SK-N-SH (cell line): ENCODE results near the gene APC. TPM values are rescaled to one million over a fixed set of nuclear protein-coding genes. Genes with fewer than 3 reads are reported as not detected.
A peak's percentile ranks its signal among the peaks of the same experiment; 100 is the strongest.

ENCODE experiments used
- CTCF ChIA-PET: fragments of 300-600, 350-600 bp; formaldehyde crosslinking; extraction: SDS; loops from one replicate; lab custom pipeline; 2021; lab: Yijun Ruan, JAX
- POLR2A ChIA-PET: fragments of 350-600 bp; sonication (Branson Sonifier 250); formaldehyde crosslinking; extraction: SDS; loops from one replicate; lab custom pipeline; 2020; ENCODE audit warnings: antibody characterized with exemption, inconsistent platforms; lab: Yijun Ruan, JAX
- DNase-seq: peaks from one replicate; pipeline ENCODE4 v3.0.0; 2012
- H2AFZ ChIP-seq: fragments of 200-600 bp; sonication (generic); 2 replicates; pipeline ENCODE4 v1.8.1; 2016; ENCODE audit warnings: antibody characterized with exemption, mild to moderate bottlenecking, low read depth
- H3F3A ChIP-seq: fragments of 200-600 bp; sonication (generic); replicated peaks from 2 replicates; pipeline ENCODE3; 2016; ENCODE audit warnings: antibody characterized with exemption, mild to moderate bottlenecking; ENCODE audit not compliant: insufficient read depth
- H3K27ac ChIP-seq, 2 experiments: fragments of 200-500 bp in 1 of 2; fragments of 200-600 bp in 1 of 2; sonication (Bioruptor generic) in 1 of 2; sonication (generic), shearing (Covaris generic) in 1 of 2; 2 replicates each; pipeline versions ENCODE4 v1.5.1 to v1.6.1; 2014 to 2016; ENCODE audit warnings: low read depth in 2 of 2, inconsistent platforms in 1 of 2, low read length in 1 of 2, mild to moderate bottlenecking in 1 of 2, mixed read lengths in 1 of 2
- H3K27me3 ChIP-seq: fragments of 200-600 bp; sonication (generic), shearing (Covaris generic); 2 replicates; pipeline ENCODE4 v1.6.1; 2016; ENCODE audit warnings: mixed run types; ENCODE audit not compliant: insufficient read depth
- H3K36me3 ChIP-seq, 2 experiments: fragments of 200-500 bp in 1 of 2; fragments of 200-600 bp in 1 of 2; sonication (Bioruptor generic) in 1 of 2; sonication (generic) in 1 of 2; replicated peaks in 1 of 2; 2 replicates each; pipeline versions ENCODE3 to v1.5.1; 2014 to 2016; ENCODE audit warnings: low read length in 1 of 2, mild to moderate bottlenecking in 1 of 2; ENCODE audit not compliant: insufficient read depth in 2 of 2, control insufficient read depth in 1 of 2
- H3K4me1 ChIP-seq, 2 experiments: fragments of 200-500 bp in 1 of 2; fragments of 200-600 bp in 1 of 2; sonication (Bioruptor generic) in 1 of 2; sonication (generic), shearing (Covaris generic) in 1 of 2; 2 replicates each; pipeline versions ENCODE4 v1.5.1 to v1.6.1; 2014 to 2016; ENCODE audit warnings: low read depth in 1 of 2, low read length in 1 of 2, mixed run types in 1 of 2; ENCODE audit not compliant: insufficient read depth in 2 of 2, control insufficient read depth in 1 of 2
- H3K4me2 ChIP-seq: fragments of 200-600 bp; sonication (generic), shearing (Covaris generic); 2 replicates; pipeline ENCODE4 v1.6.1; 2017; ENCODE audit warnings: mixed run types
- H3K4me3 ChIP-seq, 2 experiments: fragments of 200-500 bp in 1 of 2; fragments of 200-600 bp in 1 of 2; sonication (Bioruptor generic) in 1 of 2; sonication (generic), shearing (Covaris generic) in 1 of 2; 2 replicates each; pipeline versions ENCODE4 v1.5.1 to v1.8.1; 2014 to 2016; ENCODE audit warnings: low read depth in 2 of 2, inconsistent platforms in 1 of 2, low read length in 1 of 2, mild to moderate bottlenecking in 1 of 2, mixed read lengths in 1 of 2, moderate library complexity in 1 of 2
- H3K79me2 ChIP-seq: fragments of 200-600 bp; sonication (generic); 2 replicates; pipeline ENCODE4 v1.8.1; 2017; ENCODE audit warnings: mild to moderate bottlenecking; ENCODE audit not compliant: insufficient read depth
- H3K9ac ChIP-seq: fragments of 200-600 bp; sonication (generic); 2 replicates; pipeline ENCODE4 v1.6.1; 2017; ENCODE audit warnings: mixed run types
- H3K9me2 ChIP-seq: fragments of 200-600 bp; sonication (generic); 2 replicates; pipeline ENCODE4 v1.6.1; 2017; ENCODE audit warnings: mixed run types
- H3K9me3 ChIP-seq: fragments of 200-600 bp; sonication (generic); 2 replicates; pipeline ENCODE4 v1.6.1; 2017; ENCODE audit warnings: mixed run types, mild to moderate bottlenecking, moderate library complexity
- H4K20me1 ChIP-seq: fragments of 200-600 bp; sonication (generic); 2 replicates; pipeline ENCODE4 v1.6.1; 2017; ENCODE audit warnings: mild to moderate bottlenecking, mixed run types; ENCODE audit not compliant: insufficient read depth
- ELF1 ChIP-seq: IDR thresholded peaks from 2 replicates; pipeline ENCODE4 v1.4.0; 2012
- FOSL2 ChIP-seq: IDR thresholded peaks from 2 replicates; pipeline ENCODE4 v1.4.0; 2012; ENCODE audit warnings: low read depth, mild to moderate bottlenecking, moderate library complexity, borderline replicate concordance
- FOXJ3 ChIP-seq: sonication (generic); formaldehyde crosslinking; IDR thresholded peaks from 2 replicates; pipeline ENCODE4 v1.5.1; 2020; ENCODE audit warnings: mild to moderate bottlenecking, missing genetic modification reagents
- GABPA ChIP-seq: IDR thresholded peaks from 2 replicates; pipeline ENCODE4 v1.4.0; 2012; ENCODE audit warnings: low read depth, mild to moderate bottlenecking
- JUND ChIP-seq: IDR thresholded peaks from 2 replicates; pipeline ENCODE4 v1.4.0; 2012
- MAX ChIP-seq: IDR thresholded peaks from 2 replicates; pipeline ENCODE4 v1.4.0; 2012; ENCODE audit warnings: low read depth
- MEF2A ChIP-seq: IDR thresholded peaks from 2 replicates; pipeline ENCODE4 v1.4.0; 2012; ENCODE audit warnings: low read depth, borderline replicate concordance
- MXI1 ChIP-seq: IDR thresholded peaks from 2 replicates; pipeline ENCODE4 v1.6.1; 2012; ENCODE audit warnings: mild to moderate bottlenecking, low read depth, low read length, improper control_type of control experiment
- PBX3 ChIP-seq: IDR thresholded peaks from 2 replicates; pipeline ENCODE4; 2012
- REST ChIP-seq: IDR thresholded peaks from 2 replicates; pipeline ENCODE4 v1.6.1; 2012; ENCODE audit warnings: mild to moderate bottlenecking, low read depth, low read length, moderate library complexity
- RXRA ChIP-seq: IDR thresholded peaks from 2 replicates; pipeline ENCODE4 v1.4.0; 2012; ENCODE audit warnings: low read depth, mild to moderate bottlenecking, borderline replicate concordance
- SIN3A ChIP-seq: IDR thresholded peaks from 2 replicates; pipeline ENCODE4 v1.6.1; 2012; ENCODE audit warnings: low read depth, mild to moderate bottlenecking, low read length, moderate library complexity, borderline replicate concordance
- USF1 ChIP-seq: IDR thresholded peaks from 2 replicates; pipeline ENCODE4 v1.4.0; 2012; ENCODE audit warnings: low read depth, borderline replicate concordance
- ZBTB33 ChIP-seq: IDR thresholded peaks from 2 replicates; pipeline ENCODE4 v1.4.0; 2012; ENCODE audit warnings: low read depth, borderline replicate concordance
- WGBS: methylation state at CpG from one replicate; pipeline ENCODE4 v1.1.6; 2017; ENCODE audit warnings: low lambda C conversion rate; 5-methylcytosine and 5-hydroxymethylcytosine counted together
- polyA plus RNA-seq, 3 experiments: library from polyadenylated mRNA; depleted of rRNA; stranded (reverse); fragments of >200 nt; gene quantifications; 2 replicates each; pipeline ENCODE4 v1.2.3, GENCODE V29; 2012

APC gene
- polyA plus RNA-seq, 1 of the 3 experiments (the other 2 are of a cell fraction), result 5.1 TPM

- peak; percentile 21; the same call in 1 of the 2 replicates for TF ChIP-seq ELF1
- TF ChIP-seq MAX, result peak; percentile 93
These were observed at the start of gene APC (continued) for GRCh38 chr5:112737463-112738190.

GRCh38 chr5:112689155-112689909 is 48.4 kb upstream of the APC start:
- Histone ChIP-seq H3K27ac (no peak overlapping the region), H3K9ac (no peak overlapping the region), H3K36me3 (no peaks in the 10 kb centered on the region), H2AFZ (no peak overlapping the region), H3K79me2 (no peaks in the 10 kb centered on the region), H4K20me1 (no peaks in the 10 kb centered on the region), H3K27me3 (no peaks in the 10 kb centered on the region), H3K4me2 (no peak overlapping the region), H3F3A (peaks cover 18% of the 10 kb centered on the region), H3K9me2 (no peaks in the 10 kb centered on the region), H3K4me3 (no peak overlapping the region), H3K9me3 (no peaks in the 10 kb centered on the region), H3K4me1 (peaks cover 0 to 4% of the 10 kb centered on the region in 2 experiments; a peak in 3 of 4 replicates)
- POLR2A ChIA-PET, result no interaction called here
- CTCF ChIA-PET, result interaction anchor here (0.6 to 7.0 kb wide), 5 partner anchors 9 to 912 kb away, joined by 3 to 76 read pairs (median 6); no protein-coding TSS in a partner anchor
- 33% methylated on average over 3 of the region's 3 CpGs for WGBS
- no peak for DNase-seq
- TF ChIP-seq PBX3 (peak; percentile 46; the same call in 1 of the 2 replicates), REST (no peak)

- Histone ChIP-seq H3F3A (peaks cover 4% of the 10 kb centered on the region), H3K9ac (no peak overlapping the region), H3K27ac (no peak overlapping the region), H3K27me3 (no peaks in the 10 kb centered on the region), H2AFZ (no peak overlapping the region), H3K4me2 (no peak overlapping the region), H3K4me1 (no peaks in the 10 kb centered on the region; a peak in 1 of 4 replicates), H3K36me3 (no peaks in the 10 kb centered on the region), H3K4me3 (no peak overlapping the region), H3K79me2 (no peaks in the 10 kb centered on the region), H3K9me3 (no peaks in the 10 kb centered on the region), H4K20me1 (no peaks in the 10 kb centered on the region), H3K9me2 (no peaks in the 10 kb centered on the region)
- CTCF ChIA-PET, result interaction anchor here (0.7 to 7.0 kb wide), 17 partner anchors 8 to 915 kb away, joined by 3 to 76 read pairs (median 5); no protein-coding TSS in a partner anchor
- WGBS, result 81% methylated on average over 3 of the region's 3 CpGs
- no peak for DNase-seq
- POLR2A ChIA-PET, result no interaction called here
- TF ChIP-seq FOXJ3 (CRISPR knock-in tag) (no peak), ZBTB33 (no peak), MXI1 (no peak), FOSL2 (no peak), RXRA (no peak), MEF2A (no peak), SIN3A (no peak), USF1 (no peak), JUND (no peak), GABPA (no peak)
These were observed 46.9 kb upstream of the APC start for GRCh38 chr5:112690605-112691338.
